GM12878 (cell line): Measurements from ENCODE around the gene PI4KB. TPM values are rescaled to one million over a fixed set of nuclear protein-coding genes. Genes with fewer than 3 reads are reported as not detected.
A peak's percentile ranks its signal among the peaks of the same experiment; 100 is the strongest.

ENCODE experiments used
- BHLHE40 ChIP-seq, 2 experiments: fragments of 450-650 bp in 1 of 2; IDR thresholded peaks; 2 replicates each; pipeline ENCODE4 v1.6.1; 2011 to 2017; ENCODE audit warnings: low read depth in 2 of 2, borderline replicate concordance in 1 of 2, improper control_type of control experiment in 1 of 2, low read length in 1 of 2, mild to moderate bottlenecking in 1 of 2
- CEBPB ChIP-seq, 2 experiments: fragments of 150-350 bp in 1 of 2; IDR thresholded peaks; 2 replicates each; pipeline ENCODE4 v1.6.1; 2012 to 2014; ENCODE audit warnings: low read depth in 2 of 2, low read length in 2 of 2, borderline replicate concordance in 1 of 2, inconsistent platforms in 1 of 2
- MTA3 ChIP-seq: IDR thresholded peaks from 2 replicates; pipeline ENCODE4 v1.6.1; 2012; ENCODE audit warnings: low read length, inconsistent platforms, borderline replicate concordance
- MYC ChIP-seq: IDR thresholded peaks from 2 replicates; pipeline ENCODE4 v1.6.1; 2011; ENCODE audit warnings: mild to moderate bottlenecking, low read length, moderate library complexity, inconsistent platforms; ENCODE audit not compliant: insufficient read depth, insufficient replicate concordance, insufficient read length, severe bottlenecking
- NFXL1 ChIP-seq: fragments of 450-650 bp; IDR thresholded peaks from 2 replicates; pipeline ENCODE4 v1.6.1; 2017; ENCODE audit warnings: antibody characterized with exemption, mild to moderate bottlenecking, borderline replicate concordance
- NR2F1 ChIP-seq: fragments of 450-650 bp; conservative IDR thresholded peaks from 2 replicates; pipeline ENCODE4 v1.6.1; 2017; ENCODE audit warnings: mild to moderate bottlenecking
- PML ChIP-seq: IDR thresholded peaks from 2 replicates; pipeline ENCODE4 v1.6.1; 2012; ENCODE audit warnings: low read length, inconsistent platforms
- POLR2AphosphoS2 ChIP-seq: IDR thresholded peaks from 2 replicates; pipeline ENCODE4 v1.6.1; 2011; ENCODE audit warnings: low read depth, mild to moderate bottlenecking, low read length, improper control_type of control experiment, moderate library complexity
- SPI1 ChIP-seq: IDR thresholded peaks from 2 replicates; pipeline ENCODE4 v1.6.1; 2011; ENCODE audit warnings: low read depth, mild to moderate bottlenecking, low read length, moderate library complexity, borderline replicate concordance; ENCODE audit not compliant: insufficient read depth
- SUZ12 ChIP-seq: fragments of 200-600 bp; sonication (generic); IDR thresholded peaks from one replicate; pipeline ENCODE4 v1.6.1; 2018; ENCODE audit warnings: antibody characterized with exemption, mild to moderate bottlenecking; ENCODE audit not compliant: unreplicated experiment
- USF1 ChIP-seq: IDR thresholded peaks from 2 replicates; pipeline ENCODE4 v1.6.1; 2011; ENCODE audit warnings: borderline replicate concordance, low read depth, mild to moderate bottlenecking, moderate library complexity, mixed read lengths, low read length; ENCODE audit not compliant: insufficient read depth; ENCODE audit errors: extremely low read length
- WRNIP1 ChIP-seq: IDR thresholded peaks from 2 replicates; pipeline ENCODE4 v1.6.1; 2011; ENCODE audit warnings: low read depth, low read length, improper control_type of control experiment, borderline replicate concordance
- ZBED1 ChIP-seq: IDR thresholded peaks from 2 replicates; pipeline ENCODE4 v1.6.1; 2016; ENCODE audit warnings: borderline replicate concordance
- ZZZ3 ChIP-seq: IDR thresholded peaks from 2 replicates; pipeline ENCODE4 v1.6.1; 2011; ENCODE audit warnings: low read depth; ENCODE audit not compliant: control insufficient read depth, insufficient read length
- polyA plus RNA-seq, 11 experiments: library from polyadenylated mRNA; depleted of rRNA in 4 of 11; unstranded in 6 of 11; stranded (reverse) in 5 of 11; fragments of >200 nt; fragmentation: Nextera tagmentation in 4 of 11; fragmentation: Illumina TruSeq in 1 of 11; extraction: Ambion mirVana in 4 of 11; extraction: Trizol in 1 of 11; gene quantifications; 1 replicate in 1 of 11; 2 replicates in 10 of 11; pipeline versions ENCODE4 v1.2.1 to v1.2.3, GENCODE V29; 2011 to 2016; ENCODE audit warnings: inconsistent platforms in 2 of 11, missing spikeins in 2 of 11, low read depth in 1 of 11
- total RNA-seq, 4 experiments: library from RNA; depleted of rRNA in 3 of 4; stranded (reverse); fragments of >200 nt in 3 of 4; fragmentation: Illumina TruSeq in 1 of 4; extraction: Trizol in 1 of 4; gene quantifications; 2 replicates each; pipeline versions ENCODE4 v1.2.1 to v1.2.3, GENCODE V29; 2013 to 2021
- TF ChIP-seq, protein P1 (sequence below): fragments of 450-650 bp; formaldehyde crosslinking; IDR thresholded peaks from 2 replicates; pipeline ENCODE4 v1.4.0; 2020; ENCODE audit warnings: mild to moderate bottlenecking, moderate library complexity
- TF ChIP-seq, protein P2 (sequence below): fragments of 450-650 bp; IDR thresholded peaks from 2 replicates; pipeline ENCODE4 v1.6.1; 2018; ENCODE audit warnings: borderline replicate concordance, mild to moderate bottlenecking; ENCODE audit not compliant: partially characterized antibody
- TF ChIP-seq, protein P3 (sequence below): IDR thresholded peaks from 2 replicates; pipeline ENCODE4 v1.6.1; 2011; ENCODE audit warnings: borderline replicate concordance, low read depth, mild to moderate bottlenecking, moderate library complexity, low read length; ENCODE audit not compliant: insufficient read depth, poor library complexity, severe bottlenecking
- TF ChIP-seq, protein P4 (sequence below): IDR thresholded peaks from 2 replicates; pipeline ENCODE4 v1.6.1; 2011; ENCODE audit warnings: mild to moderate bottlenecking, low read depth, low read length, moderate library complexity; ENCODE audit not compliant: insufficient replicate concordance

Gene PI4KB
- total and polyA plus RNA-seq, 10 of the 15 experiments (the other 5 are each of a cell fraction or from before 2014, with no cell fraction given) = 3.3 to 88.3 (median 51.7) TPM

- TF ChIP-seq, protein P1, sequence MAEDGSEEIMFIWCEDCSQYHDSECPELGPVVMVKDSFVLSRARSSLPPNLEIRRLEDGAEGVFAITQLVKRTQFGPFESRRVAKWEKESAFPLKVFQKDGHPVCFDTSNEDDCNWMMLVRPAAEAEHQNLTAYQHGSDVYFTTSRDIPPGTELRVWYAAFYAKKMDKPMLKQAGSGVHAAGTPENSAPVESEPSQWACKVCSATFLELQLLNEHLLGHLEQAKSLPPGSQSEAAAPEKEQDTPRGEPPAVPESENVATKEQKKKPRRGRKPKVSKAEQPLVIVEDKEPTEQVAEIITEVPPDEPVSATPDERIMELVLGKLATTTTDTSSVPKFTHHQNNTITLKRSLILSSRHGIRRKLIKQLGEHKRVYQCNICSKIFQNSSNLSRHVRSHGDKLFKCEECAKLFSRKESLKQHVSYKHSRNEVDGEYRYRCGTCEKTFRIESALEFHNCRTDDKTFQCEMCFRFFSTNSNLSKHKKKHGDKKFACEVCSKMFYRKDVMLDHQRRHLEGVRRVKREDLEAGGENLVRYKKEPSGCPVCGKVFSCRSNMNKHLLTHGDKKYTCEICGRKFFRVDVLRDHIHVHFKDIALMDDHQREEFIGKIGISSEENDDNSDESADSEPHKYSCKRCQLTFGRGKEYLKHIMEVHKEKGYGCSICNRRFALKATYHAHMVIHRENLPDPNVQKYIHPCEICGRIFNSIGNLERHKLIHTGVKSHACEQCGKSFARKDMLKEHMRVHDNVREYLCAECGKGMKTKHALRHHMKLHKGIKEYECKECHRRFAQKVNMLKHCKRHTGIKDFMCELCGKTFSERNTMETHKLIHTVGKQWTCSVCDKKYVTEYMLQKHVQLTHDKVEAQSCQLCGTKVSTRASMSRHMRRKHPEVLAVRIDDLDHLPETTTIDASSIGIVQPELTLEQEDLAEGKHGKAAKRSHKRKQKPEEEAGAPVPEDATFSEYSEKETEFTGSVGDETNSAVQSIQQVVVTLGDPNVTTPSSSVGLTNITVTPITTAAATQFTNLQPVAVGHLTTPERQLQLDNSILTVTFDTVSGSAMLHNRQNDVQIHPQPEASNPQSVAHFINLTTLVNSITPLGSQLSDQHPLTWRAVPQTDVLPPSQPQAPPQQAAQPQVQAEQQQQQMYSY (CRISPR knock-in tag) = no peak
- TF ChIP-seq, protein P2, sequence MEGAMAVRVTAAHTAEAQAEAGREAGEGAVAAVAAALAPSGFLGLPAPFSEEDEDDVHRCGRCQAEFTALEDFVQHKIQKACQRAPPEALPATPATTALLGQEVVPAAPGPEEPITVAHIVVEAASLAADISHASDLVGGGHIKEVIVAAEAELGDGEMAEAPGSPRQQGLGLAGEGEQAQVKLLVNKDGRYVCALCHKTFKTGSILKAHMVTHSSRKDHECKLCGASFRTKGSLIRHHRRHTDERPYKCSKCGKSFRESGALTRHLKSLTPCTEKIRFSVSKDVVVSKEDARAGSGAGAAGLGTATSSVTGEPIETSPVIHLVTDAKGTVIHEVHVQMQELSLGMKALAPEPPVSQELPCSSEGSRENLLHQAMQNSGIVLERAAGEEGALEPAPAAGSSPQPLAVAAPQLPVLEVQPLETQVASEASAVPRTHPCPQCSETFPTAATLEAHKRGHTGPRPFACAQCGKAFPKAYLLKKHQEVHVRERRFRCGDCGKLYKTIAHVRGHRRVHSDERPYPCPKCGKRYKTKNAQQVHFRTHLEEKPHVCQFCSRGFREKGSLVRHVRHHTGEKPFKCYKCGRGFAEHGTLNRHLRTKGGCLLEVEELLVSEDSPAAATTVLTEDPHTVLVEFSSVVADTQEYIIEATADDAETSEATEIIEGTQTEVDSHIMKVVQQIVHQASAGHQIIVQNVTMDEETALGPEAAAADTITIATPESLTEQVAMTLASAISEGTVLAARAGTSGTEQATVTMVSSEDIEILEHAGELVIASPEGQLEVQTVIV = no peak
- no peak for TF ChIP-seq MTA3
- TF ChIP-seq NR2F1 = no peak
- TF ChIP-seq ZZZ3 = no peak
- TF ChIP-seq ZBED1 = no peak
- TF ChIP-seq SUZ12 = no peak
- TF ChIP-seq WRNIP1 = no peak
- no peak for TF ChIP-seq SPI1
- TF ChIP-seq MYC = no peak
- peak in 1 of 2 experiments; percentile 18; a peak in 1 of 4 replicates for TF ChIP-seq BHLHE40 (IDR thresholded peaks at IDR 0.05; ENCODE audit: borderline replicate concordance in 1 of 2, low read depth in 2 of 2, low read length in 1 of 2)
- TF ChIP-seq, protein P3, sequence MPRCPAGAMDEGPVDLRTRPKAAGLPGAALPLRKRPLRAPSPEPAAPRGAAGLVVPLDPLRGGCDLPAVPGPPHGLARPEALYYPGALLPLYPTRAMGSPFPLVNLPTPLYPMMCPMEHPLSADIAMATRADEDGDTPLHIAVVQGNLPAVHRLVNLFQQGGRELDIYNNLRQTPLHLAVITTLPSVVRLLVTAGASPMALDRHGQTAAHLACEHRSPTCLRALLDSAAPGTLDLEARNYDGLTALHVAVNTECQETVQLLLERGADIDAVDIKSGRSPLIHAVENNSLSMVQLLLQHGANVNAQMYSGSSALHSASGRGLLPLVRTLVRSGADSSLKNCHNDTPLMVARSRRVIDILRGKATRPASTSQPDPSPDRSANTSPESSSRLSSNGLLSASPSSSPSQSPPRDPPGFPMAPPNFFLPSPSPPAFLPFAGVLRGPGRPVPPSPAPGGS = peak; percentile 16
- TF ChIP-seq NFXL1 = no peak
- TF ChIP-seq POLR2AphosphoS2 = no peak
- TF ChIP-seq PML = no peak
- no peak for TF ChIP-seq USF1
- TF ChIP-seq, protein P4, sequence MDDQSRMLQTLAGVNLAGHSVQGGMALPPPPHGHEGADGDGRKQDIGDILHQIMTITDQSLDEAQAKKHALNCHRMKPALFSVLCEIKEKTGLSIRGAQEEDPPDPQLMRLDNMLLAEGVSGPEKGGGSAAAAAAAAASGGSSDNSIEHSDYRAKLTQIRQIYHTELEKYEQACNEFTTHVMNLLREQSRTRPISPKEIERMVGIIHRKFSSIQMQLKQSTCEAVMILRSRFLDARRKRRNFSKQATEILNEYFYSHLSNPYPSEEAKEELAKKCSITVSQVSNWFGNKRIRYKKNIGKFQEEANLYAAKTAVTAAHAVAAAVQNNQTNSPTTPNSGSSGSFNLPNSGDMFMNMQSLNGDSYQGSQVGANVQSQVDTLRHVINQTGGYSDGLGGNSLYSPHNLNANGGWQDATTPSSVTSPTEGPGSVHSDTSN = no peak
- TF ChIP-seq CEBPB (IDR thresholded peaks at IDR 0.05; ENCODE audit: borderline replicate concordance in 1 of 2, low read depth in 2 of 2, low read length in 2 of 2) = no peak
These were observed 37.1 kb downstream of the PI4KB start (continued) for GRCh38 chr1:151289991-151290708.
